ENCODE data around the gene RYR3. TPM values are rescaled to one million over a fixed set of nuclear protein-coding genes. Genes with fewer than 3 reads are reported as not detected.

Gene RYR3
- total and polyA plus RNA-seq, 10 of the 15 experiments (the other 5 are each of a cell fraction or from before 2014, with no cell fraction given): under 0.01 to 0.44 (median 0.16) TPM; not detected in 5

DNA sequence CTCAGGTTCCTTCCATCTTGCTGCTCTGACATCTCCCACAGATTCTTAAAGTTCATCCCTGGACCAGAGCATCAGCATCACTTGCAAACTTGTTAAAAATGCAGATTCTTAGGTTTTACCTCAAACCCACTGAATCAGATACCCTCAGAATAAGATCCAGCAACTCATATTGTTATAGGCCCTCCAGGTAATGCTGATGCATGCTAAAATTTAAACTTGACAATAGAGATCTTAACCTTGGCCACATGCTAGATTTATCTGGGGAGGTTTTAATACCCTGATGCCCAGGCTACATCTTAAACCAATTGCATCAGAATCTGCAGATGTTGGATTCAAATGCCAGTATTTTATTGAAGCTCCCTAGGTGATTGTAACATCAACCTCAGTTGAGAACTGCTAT is 256.9 kb downstream of the RYR3 start:
- ChIA-PET CTCF (interaction anchor here (0.8 kb wide), 1 partner anchor 275 kb away, joined by 3 read pairs; no protein-coding TSS in a partner anchor), SMC1A (ENCODE audit: uncharacterized antibody, unreplicated experiment) (no interaction called here)
- FAIRE-seq: no peak
- TF ChIP-seq, protein P1, sequence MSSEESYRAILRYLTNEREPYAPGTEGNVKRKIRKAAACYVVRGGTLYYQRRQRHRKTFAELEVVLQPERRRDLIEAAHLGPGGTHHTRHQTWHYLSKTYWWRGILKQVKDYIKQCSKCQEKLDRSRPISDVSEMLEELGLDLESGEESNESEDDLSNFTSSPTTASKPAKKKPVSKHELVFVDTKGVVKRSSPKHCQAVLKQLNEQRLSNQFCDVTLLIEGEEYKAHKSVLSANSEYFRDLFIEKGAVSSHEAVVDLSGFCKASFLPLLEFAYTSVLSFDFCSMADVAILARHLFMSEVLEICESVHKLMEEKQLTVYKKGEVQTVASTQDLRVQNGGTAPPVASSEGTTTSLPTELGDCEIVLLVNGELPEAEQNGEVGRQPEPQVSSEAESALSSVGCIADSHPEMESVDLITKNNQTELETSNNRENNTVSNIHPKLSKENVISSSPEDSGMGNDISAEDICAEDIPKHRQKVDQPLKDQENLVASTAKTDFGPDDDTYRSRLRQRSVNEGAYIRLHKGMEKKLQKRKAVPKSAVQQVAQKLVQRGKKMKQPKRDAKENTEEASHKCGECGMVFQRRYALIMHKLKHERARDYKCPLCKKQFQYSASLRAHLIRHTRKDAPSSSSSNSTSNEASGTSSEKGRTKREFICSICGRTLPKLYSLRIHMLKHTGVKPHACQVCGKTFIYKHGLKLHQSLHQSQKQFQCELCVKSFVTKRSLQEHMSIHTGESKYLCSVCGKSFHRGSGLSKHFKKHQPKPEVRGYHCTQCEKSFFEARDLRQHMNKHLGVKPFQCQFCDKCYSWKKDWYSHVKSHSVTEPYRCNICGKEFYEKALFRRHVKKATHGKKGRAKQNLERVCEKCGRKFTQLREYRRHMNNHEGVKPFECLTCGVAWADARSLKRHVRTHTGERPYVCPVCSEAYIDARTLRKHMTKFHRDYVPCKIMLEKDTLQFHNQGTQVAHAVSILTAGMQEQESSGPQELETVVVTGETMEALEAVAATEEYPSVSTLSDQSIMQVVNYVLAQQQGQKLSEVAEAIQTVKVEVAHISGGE (CRISPR knock-in tag; IDR thresholded peaks at IDR 0.05): no peak
- TF ChIP-seq RBBP5 (conservative IDR thresholded peaks at IDR 0.05) (no peak), SIN3A (IDR thresholded peaks at IDR 0.05; ENCODE audit: low read depth, low read length) (no peak), BCL11A (IDR thresholded peaks at IDR 0.05; ENCODE audit: low read depth, low read length) (no peak), POLR2AphosphoS5 (IDR thresholded peaks at IDR 0.05; ENCODE audit: low read length) (no peak), YY1 (IDR thresholded peaks at IDR 0.05; ENCODE audit: low read depth, low read length) (no peak), ZNF274 (IDR thresholded peaks at IDR 0.05; ENCODE audit: insufficient read depth, insufficient read length) (no peak), NRF1 (conservative IDR thresholded peaks at IDR 0.05; ENCODE audit: low read depth, low read length) (no peak), RAD21 (IDR thresholded peaks at IDR 0.05; ENCODE audit: insufficient read depth, low read depth, low read length) (no peak)
- TF ChIP-seq, protein P2, sequence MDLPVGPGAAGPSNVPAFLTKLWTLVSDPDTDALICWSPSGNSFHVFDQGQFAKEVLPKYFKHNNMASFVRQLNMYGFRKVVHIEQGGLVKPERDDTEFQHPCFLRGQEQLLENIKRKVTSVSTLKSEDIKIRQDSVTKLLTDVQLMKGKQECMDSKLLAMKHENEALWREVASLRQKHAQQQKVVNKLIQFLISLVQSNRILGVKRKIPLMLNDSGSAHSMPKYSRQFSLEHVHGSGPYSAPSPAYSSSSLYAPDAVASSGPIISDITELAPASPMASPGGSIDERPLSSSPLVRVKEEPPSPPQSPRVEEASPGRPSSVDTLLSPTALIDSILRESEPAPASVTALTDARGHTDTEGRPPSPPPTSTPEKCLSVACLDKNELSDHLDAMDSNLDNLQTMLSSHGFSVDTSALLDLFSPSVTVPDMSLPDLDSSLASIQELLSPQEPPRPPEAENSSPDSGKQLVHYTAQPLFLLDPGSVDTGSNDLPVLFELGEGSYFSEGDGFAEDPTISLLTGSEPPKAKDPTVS (IDR thresholded peaks at IDR 0.05; ENCODE audit: low read depth, low read length): no peak
- TF ChIP-seq, protein P3, sequence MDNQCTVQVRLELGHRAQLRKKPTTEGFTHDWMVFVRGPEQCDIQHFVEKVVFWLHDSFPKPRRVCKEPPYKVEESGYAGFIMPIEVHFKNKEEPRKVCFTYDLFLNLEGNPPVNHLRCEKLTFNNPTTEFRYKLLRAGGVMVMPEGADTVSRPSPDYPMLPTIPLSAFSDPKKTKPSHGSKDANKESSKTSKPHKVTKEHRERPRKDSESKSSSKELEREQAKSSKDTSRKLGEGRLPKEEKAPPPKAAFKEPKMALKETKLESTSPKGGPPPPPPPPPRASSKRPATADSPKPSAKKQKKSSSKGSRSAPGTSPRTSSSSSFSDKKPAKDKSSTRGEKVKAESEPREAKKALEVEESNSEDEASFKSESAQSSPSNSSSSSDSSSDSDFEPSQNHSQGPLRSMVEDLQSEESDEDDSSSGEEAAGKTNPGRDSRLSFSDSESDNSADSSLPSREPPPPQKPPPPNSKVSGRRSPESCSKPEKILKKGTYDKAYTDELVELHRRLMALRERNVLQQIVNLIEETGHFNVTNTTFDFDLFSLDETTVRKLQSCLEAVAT (IDR thresholded peaks at IDR 0.05): no peak
- TF ChIP-seq, protein P4, sequence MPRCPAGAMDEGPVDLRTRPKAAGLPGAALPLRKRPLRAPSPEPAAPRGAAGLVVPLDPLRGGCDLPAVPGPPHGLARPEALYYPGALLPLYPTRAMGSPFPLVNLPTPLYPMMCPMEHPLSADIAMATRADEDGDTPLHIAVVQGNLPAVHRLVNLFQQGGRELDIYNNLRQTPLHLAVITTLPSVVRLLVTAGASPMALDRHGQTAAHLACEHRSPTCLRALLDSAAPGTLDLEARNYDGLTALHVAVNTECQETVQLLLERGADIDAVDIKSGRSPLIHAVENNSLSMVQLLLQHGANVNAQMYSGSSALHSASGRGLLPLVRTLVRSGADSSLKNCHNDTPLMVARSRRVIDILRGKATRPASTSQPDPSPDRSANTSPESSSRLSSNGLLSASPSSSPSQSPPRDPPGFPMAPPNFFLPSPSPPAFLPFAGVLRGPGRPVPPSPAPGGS (IDR thresholded peaks at IDR 0.05; ENCODE audit: borderline replicate concordance, insufficient read depth, low read depth, low read length, poor library complexity, severe bottlenecking): no peak
- TF ChIP-seq, protein P5, sequence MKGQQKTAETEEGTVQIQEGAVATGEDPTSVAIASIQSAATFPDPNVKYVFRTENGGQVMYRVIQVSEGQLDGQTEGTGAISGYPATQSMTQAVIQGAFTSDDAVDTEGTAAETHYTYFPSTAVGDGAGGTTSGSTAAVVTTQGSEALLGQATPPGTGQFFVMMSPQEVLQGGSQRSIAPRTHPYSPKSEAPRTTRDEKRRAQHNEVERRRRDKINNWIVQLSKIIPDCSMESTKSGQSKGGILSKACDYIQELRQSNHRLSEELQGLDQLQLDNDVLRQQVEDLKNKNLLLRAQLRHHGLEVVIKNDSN (IDR thresholded peaks at IDR 0.05; ENCODE audit: borderline replicate concordance, extremely low read length, insufficient read depth, low read depth, low read length): no peak

More for the DNA sequence above, 256.9 kb downstream of the RYR3 start:
- intact Hi-C loops (cut with micrococcal nuclease; ENCODE audit: unreplicated experiment): no loop called here
- H2AFZ ChIP-seq (ENCODE audit: control insufficient read depth, low read depth, low read length): no peak overlapping the region
- no peak overlapping the region for H3K4me3 ChIP-seq
- POLR2A ChIA-PET: no interaction called here
- no peaks in the 10 kb centered on the region for H3K36me3 ChIP-seq (ENCODE audit: control insufficient read depth in 2 of 2, insufficient read depth in 2 of 2, low read length in 1 of 2)
- H3K9ac ChIP-seq (ENCODE audit: control insufficient read depth, insufficient read depth, low read length): no peak overlapping the region
- H3K9me3 ChIP-seq (replicated peaks; ENCODE audit: control insufficient read depth, insufficient read depth, low read length): no peaks in the 10 kb centered on the region; the same call in 2 of the 3 replicates
- H3K4me1 ChIP-seq (ENCODE audit: control insufficient read depth, insufficient read depth, low read length): no peaks in the 10 kb centered on the region
- no peak overlapping the region for H3K4me2 ChIP-seq (ENCODE audit: control insufficient read depth, insufficient read depth)
- H3K27ac ChIP-seq (ENCODE audit: control insufficient read depth, insufficient read depth): no peak overlapping the region
- in situ Hi-C loops (cut with MboI): no loop called here
- RAD21 ChIA-PET (ENCODE audit: unreplicated experiment): no interaction called here
- BruUV-seq (replicated peaks): no TSS peak
- H3K27me3 ChIP-seq (replicated peaks in 1 of 2; ENCODE audit: control insufficient read depth in 2 of 2, insufficient read depth in 2 of 2, low read length in 1 of 2): no peaks in the 10 kb centered on the region
- H3K79me2 ChIP-seq (ENCODE audit: control insufficient read depth, insufficient read depth, low read length): no peaks in the 10 kb centered on the region
- H4K20me1 ChIP-seq (ENCODE audit: control insufficient read depth, insufficient read depth): no peaks in the 10 kb centered on the region
- DNase-seq (ENCODE audit: low read depth, low spot score): no peak
- no peak for ATAC-seq
